SK-N-MC (cell line): ENCODE results near the gene TNIP1.

Source experiments
- DNase-seq: peaks from one replicate; pipeline ENCODE4 v3.0.0-alpha.2; 2011; ENCODE audit warnings: low read depth, low spot score
- H3K27ac ChIP-seq: fragments of 200-600 bp; sonication (generic); 2 replicates; pipeline ENCODE4 v1.5.1; 2016; ENCODE audit warnings: mixed run types
- H3K36me3 ChIP-seq: fragments of 200-600 bp; sonication (generic); 2 replicates; pipeline ENCODE4 v1.6.1; 2017; ENCODE audit warnings: antibody characterized with exemption, low read length, mixed read lengths; ENCODE audit not compliant: insufficient read depth
- H3K4me3 ChIP-seq: fragments of 200-600 bp; sonication (generic); 2 replicates; pipeline ENCODE4 v1.5.1; 2016
- H3K9ac ChIP-seq: fragments of 200-600 bp; sonication (generic); 2 replicates; pipeline ENCODE4 v1.8.0; 2017; ENCODE audit warnings: mixed run types, mixed read lengths; ENCODE audit not compliant: insufficient read length
- H3K9me3 ChIP-seq: fragments of 200-600 bp; sonication (generic); 2 replicates; pipeline ENCODE4 v1.6.1; 2017; ENCODE audit warnings: low read depth, mild to moderate bottlenecking, antibody characterized with exemption, low read length, moderate library complexity, mixed read lengths
- EZH2 ChIP-seq: fragments of 200-600 bp; sonication (generic); IDR thresholded peaks from one replicate; pipeline ENCODE4 v1.6.1; 2017; ENCODE audit warnings: antibody characterized with exemption
- FOXP2 ChIP-seq: optimal IDR thresholded peaks from 2 replicates; pipeline ENCODE3; 2011; ENCODE audit warnings: mild to moderate bottlenecking, moderate library complexity; ENCODE audit not compliant: insufficient read depth; ENCODE audit errors: extremely low read length, control extremely low read depth
- POLR2AphosphoS5 ChIP-seq: IDR thresholded peaks from 2 replicates; pipeline ENCODE4 v1.6.1; 2012; ENCODE audit warnings: mild to moderate bottlenecking, low read depth, low read length, borderline replicate concordance

The TNIP1 gene

DNA sequence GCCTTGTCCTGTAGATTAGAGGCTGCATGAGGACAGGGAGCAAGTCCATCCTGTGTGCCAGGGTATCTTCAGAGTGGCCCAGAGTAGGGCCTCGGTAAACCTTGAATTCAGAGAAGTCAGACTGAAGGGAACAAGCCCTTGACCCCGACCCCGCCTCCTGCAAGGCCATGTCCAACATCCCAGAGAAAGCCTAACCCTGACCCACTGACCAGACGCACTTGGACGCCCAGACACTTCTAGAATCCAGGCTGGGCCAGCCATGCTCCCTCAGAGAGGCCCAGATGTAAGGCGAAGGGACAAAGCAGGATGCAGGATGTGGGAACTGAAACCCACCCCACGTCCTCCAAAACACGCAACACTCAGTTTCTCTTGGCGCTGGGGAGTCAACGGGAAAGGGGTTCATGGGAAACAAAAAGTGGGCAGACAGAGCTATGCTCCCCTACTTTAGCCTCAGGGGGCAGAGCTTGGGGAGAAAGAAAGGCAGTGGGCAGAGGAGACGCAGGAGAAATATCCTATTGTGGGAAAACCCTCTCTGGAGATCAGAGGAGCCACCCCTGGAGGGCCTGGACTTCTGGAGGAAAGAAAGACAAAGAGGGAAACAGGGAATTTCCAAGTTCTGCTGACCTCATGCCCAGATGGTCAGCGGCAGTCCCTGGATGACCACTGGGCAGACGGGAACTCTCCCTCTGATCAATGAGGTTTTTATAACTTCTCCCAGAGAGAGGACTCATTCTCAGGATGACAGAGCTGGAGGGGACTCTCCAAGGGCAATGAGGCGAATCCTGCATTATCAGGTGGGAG, 13.0 kb downstream of the TNIP1 start:
- TF ChIP-seq EZH2 (no peak), POLR2AphosphoS5 (no peak), FOXP2 (no peak)
- H3K36me3 ChIP-seq = no peaks in the 10 kb centered on the region
- no peak overlapping the region for H3K4me3 ChIP-seq
- DNase-seq = no peak
- H3K9me3 ChIP-seq = no peaks in the 10 kb centered on the region
- H3K9ac ChIP-seq = no peak overlapping the region
- no peak overlapping the region for H3K27ac ChIP-seq

DNA sequence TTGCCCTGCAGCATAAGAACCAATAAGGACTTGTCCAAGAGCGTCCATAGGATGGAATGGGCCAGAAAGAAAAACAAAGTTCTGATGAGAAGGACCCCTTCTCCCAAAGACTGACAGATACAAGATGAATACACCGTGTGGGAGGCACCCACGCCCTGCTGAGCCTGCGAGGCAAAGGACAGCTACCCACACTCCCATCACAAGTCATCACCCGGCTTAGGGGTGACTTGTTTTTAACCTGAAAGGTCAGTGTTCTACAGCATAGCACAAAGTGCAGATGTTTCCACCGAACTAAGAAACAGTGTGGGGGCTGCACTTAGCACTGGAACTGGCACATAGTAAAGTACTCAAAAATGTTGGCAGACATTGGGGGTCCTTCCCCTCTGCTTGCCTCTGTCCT, 13.9 kb downstream of the TNIP1 start:
- no peaks in the 10 kb centered on the region for H3K9me3 ChIP-seq
- no peak overlapping the region for H3K4me3 ChIP-seq
- TF ChIP-seq EZH2 = no peak
- no peak for TF ChIP-seq POLR2AphosphoS5
- TF ChIP-seq FOXP2 = no peak
- H3K36me3 ChIP-seq = peaks cover 1% of the 10 kb centered on the region; the same call in 1 of the 2 replicates
- no peak for DNase-seq
- no peak overlapping the region for H3K27ac ChIP-seq
- no peak overlapping the region for H3K9ac ChIP-seq

DNA sequence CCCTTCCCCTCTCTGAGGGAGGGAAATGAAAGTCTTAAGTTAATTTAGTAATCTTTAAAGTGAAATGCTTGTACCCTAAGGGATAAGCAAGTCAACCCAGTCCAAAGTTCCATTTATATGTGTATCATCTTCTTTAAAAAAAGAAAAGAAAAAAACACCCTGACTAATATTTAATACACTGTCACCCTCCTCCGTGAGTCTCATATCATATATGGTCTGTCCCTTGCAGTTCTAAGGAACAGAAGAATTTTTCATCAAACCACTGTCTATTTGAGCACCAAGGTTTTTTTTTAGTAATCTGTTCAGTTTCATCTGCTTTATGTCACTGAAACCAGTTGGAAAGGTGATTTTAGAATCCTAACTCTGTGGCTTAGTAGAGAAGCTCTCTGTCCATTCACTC, 15.2 kb downstream of the TNIP1 start:
- Histone ChIP-seq H3K36me3 (peaks cover 5% of the 10 kb centered on the region; the same call in 1 of the 2 replicates), H3K27ac (no peak overlapping the region), H3K4me3 (no peak overlapping the region), H3K9me3 (no peaks in the 10 kb centered on the region), H3K9ac (no peak overlapping the region)
- no peak for DNase-seq
- TF ChIP-seq POLR2AphosphoS5 (no peak), FOXP2 (no peak), EZH2 (no peak)

DNA sequence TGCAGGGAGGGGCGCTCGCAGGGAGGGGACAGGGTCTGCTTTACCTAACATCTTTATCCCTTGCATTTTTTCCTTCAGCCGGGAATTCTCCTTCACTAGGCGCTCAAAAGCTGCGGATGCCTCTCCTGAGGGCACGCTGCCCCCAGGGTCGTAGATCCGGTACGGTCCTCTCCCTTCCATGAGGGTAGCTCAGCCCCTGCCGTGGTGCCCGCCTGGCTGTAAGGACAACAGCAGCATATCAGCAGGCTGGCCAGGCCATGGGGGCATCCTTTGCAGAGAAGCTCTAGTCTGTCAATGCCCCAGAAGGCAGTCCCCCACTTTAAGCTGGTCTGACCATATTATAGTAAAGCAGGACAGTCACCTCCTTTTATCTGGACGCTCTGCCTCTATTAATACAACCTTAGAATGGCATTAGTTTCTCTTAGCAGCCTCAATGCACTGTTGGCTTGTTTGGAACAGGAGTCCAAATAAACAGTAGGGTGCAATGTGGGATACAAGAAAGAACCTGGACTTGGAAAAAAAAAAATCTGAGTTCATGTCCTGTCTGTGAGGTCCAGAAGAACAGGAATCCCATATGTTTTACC, 15.8 kb downstream of the TNIP1 start:
- no peak for DNase-seq
- Histone ChIP-seq H3K9me3 (no peaks in the 10 kb centered on the region), H3K36me3 (peaks cover 5% of the 10 kb centered on the region; the same call in 1 of the 2 replicates), H3K27ac (no peak overlapping the region), H3K9ac (no peak overlapping the region), H3K4me3 (no peak overlapping the region)
- TF ChIP-seq EZH2 (no peak), POLR2AphosphoS5 (no peak), FOXP2 (no peak)

DNA sequence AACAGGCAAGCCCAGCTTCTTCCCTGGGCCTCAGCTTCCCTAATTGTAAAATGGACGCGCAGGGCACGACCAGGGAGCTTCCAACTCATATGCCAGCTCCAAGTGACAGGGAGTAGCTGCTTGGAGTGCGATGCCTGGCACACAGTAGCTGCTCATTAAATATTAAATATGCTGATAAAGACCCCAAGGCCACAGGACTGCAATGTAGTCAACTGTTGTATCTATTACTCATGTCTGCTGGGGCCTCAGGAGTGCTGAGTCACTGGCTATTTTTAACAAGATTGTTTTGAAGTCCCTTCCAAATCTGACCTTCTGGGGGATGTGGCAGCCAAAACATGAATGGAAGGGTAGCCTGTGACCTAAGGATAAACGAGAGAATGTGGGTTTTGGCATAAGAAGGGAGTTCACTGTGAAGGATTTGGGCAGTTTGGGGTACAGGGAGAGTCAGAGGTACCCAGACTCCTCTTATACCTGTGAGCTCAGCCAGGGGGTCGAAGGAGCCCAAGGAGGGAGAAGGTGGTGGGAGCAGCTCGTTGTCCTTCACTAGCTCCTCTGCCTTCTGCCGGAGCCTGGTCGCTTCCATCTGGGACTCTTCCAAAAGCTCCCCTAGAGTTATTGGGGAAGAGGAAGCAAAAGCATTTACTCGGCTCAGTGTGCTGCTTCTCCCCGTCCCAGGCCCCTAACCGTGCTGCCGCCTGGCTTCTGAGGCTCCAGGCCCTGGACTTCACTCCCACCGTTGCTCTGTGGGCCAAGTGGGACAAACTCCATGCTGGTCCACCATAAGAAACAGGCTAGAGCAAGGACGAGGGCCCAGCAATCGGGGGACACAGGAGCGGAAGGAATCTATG, 17.5 kb downstream of the TNIP1 start:
- no peaks in the 10 kb centered on the region for H3K9me3 ChIP-seq
- no peak overlapping the region for H3K27ac ChIP-seq
- peaks cover 5% of the 10 kb centered on the region; the same call in 1 of the 2 replicates for H3K36me3 ChIP-seq
- H3K4me3 ChIP-seq = no peak overlapping the region
- TF ChIP-seq EZH2 (no peak), POLR2AphosphoS5 (no peak), FOXP2 (no peak)
- H3K9ac ChIP-seq = no peak overlapping the region
- DNase-seq = no peak

DNA sequence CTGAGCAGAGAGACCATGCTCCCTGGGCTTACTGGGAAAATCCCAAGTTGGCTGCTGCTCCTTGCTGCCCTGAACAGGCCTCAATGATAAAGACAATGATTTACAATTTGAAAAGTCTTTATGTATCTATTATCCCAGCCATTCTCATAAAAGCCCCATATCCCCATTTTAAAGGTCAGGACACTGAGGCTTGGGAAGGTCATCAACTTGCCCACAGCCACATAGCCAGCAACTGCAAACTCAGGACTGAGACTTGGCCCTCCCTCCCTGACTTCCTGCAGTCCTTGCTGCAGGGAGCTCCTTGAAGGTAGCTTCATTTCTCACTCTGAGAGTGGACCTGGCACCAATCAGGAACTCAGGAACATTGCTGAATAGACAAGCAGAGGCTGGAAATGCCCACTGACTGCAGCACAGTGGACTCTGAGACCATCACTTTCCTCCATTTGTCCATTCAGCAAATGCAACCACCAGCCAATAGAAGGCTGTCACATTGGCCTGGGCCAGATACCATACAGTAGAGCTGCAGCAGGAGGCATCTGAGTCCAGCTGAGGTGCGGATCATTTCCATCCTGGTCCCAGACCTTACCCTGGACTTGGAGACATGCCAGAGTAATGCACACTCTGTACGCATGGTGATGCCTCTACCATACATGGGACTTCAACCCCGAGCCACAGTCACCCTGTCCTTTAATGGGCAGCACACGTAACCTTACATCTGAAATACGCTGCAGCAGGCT, 18.3 kb downstream of the TNIP1 start:
- Histone ChIP-seq H3K27ac (no peak overlapping the region), H3K9ac (no peak overlapping the region), H3K9me3 (no peaks in the 10 kb centered on the region), H3K4me3 (no peak overlapping the region), H3K36me3 (peaks cover 5% of the 10 kb centered on the region; the same call in 1 of the 2 replicates)
- TF ChIP-seq EZH2 (no peak), POLR2AphosphoS5 (no peak), FOXP2 (no peak)
- no peak for DNase-seq

DNA sequence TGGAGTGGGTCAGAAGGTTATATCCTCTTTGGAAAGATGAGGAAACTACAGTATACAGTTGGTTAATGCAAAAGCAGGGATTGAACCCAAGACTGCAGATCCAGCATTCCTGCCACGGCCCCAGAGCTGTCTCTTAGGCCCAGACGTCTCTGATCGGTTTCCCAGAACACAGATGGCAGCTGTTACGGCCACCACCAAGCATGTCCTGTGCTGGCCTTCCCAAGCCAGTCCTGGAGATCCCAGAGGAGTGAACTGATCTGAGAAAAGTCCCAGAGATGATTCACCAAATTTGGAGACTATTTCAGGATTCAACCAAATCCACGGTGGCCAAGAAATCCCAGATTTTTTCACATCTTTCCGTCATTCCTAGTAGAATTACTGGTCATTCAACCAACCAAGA, 20.1 kb downstream of the TNIP1 start:
- DNase-seq = no peak
- H3K9ac ChIP-seq = no peak overlapping the region
- H3K9me3 ChIP-seq = no peaks in the 10 kb centered on the region
- peaks cover 5% of the 10 kb centered on the region; the same call in 1 of the 2 replicates for H3K36me3 ChIP-seq
- no peak overlapping the region for H3K4me3 ChIP-seq
- no peak overlapping the region for H3K27ac ChIP-seq
- TF ChIP-seq FOXP2 (no peak), EZH2 (no peak), POLR2AphosphoS5 (no peak)

DNA sequence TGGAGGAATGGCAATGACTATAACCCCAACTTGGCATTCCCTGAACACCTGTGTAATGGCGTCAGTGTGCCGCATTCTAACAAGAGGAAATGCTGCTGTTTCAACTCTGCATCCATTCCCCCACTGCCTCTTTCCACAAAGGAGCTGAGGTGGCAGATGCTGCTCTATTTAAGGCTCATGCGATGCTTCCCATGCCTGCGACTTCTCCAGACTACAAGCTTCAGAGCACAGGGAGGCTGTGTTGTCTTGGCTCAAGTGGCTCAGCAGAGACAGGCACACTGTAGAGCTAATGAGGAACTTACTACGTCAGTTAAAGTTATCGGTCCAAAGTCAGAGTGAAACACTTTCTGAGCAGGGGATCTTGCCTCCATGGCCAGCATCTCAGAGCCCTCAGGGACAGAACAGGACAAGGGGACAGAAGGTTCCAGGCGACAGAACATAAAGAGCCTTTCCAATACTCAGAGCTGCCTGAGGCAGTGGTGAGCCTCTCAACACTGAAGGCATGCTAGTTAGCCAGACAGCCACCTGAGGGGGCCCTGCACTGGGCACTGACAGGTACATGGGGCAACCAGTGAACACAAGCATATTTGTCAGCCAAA, 21.8 kb downstream of the TNIP1 start:
- Histone ChIP-seq H3K36me3 (peaks cover 5% of the 10 kb centered on the region; the same call in 1 of the 2 replicates), H3K9me3 (no peaks in the 10 kb centered on the region), H3K27ac (no peak overlapping the region), H3K4me3 (no peak overlapping the region), H3K9ac (no peak overlapping the region)
- TF ChIP-seq FOXP2 (no peak), POLR2AphosphoS5 (no peak), EZH2 (no peak)
- DNase-seq = no peak
